ENCODE data around the gene NAGPA.

Gene NAGPA

GRCh38 chr16:4979164-4979563 is 54.6 kb downstream of the NAGPA start:
- in situ Hi-C loops (cut with MboI; ENCODE audit: low sequenced_read_pairs): no loop called here

- in situ Hi-C loops (cut with MboI; ENCODE audit: low sequenced_read_pairs): no loop called here
Observed at GRCh38 chr16:4976611-4977145, 57.1 kb downstream of the NAGPA start.

DNA sequence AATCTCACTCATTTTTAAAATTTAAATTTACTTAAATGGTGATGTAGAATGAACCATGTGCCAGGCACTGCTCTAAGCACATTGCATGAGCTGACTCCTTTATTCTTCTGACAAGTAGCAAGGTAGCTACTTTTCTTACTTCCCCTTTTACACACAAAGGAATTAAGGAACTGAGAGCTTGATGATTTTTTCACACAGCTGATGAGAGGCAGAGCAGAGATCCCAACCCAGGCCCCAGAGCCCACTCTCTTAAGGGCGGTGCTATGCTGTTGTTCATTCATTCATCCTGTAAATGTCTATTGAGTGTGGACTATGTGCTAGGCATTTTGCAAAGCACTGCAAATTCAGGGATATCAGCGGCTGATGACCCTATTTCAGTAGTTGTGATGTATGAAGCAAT is 57.7 kb downstream of the NAGPA start:
- in situ Hi-C loops (cut with MboI; ENCODE audit: low sequenced_read_pairs): no loop called here
